ENCODE measurements around the gene PRICKLE1.
"Not testable (repeated sequence)": the region's sequence is repeated elsewhere in the genome, so short reads cannot be mapped to it uniquely, and the experiment has no call there.

The PRICKLE1 gene

GRCh38 chr12:42552822-42553221 lies 36.7 kb downstream of the PRICKLE1 start:
- DNase-seq = no peak

DNA sequence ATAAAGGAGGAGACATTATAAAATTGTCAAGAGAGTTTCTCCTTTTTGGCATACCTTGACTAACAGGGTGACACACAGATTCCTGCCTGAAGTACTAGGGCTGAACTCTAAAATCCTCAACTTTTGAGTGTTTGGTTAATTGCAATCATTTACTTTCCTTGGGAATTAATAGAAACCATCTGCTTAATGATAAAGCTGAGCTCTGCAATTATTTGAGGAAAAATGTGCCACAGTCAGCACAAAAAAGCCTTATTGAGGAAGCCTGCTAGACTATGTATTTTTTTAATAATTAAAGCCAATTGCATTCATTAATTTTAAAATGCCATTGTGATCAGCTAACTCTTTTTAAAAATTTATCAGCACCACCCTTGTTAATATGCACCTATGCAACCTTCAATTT lies 38.7 kb downstream of the PRICKLE1 start:
- DNase-seq = no peak

DNA sequence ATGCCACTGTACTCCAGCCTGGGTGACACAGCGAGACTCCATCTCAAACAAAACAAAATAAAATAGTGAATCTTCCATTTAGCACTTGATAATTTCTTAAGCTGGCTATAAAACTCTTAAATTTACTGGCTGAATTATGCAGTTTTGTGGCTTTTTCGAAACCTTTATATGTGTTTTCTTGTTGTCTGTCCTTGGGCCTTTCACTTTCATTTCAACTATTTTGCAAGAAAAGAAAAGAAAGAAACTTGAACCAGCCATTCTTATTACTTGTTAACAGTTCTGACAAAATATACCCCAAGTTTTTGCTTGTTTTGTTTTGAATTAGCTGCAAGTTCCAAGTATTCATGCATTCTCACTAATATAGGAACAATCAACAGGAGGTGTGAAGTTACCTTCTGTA lies 42.8 kb downstream of the PRICKLE1 start:
- DNase-seq = no peak

DNA sequence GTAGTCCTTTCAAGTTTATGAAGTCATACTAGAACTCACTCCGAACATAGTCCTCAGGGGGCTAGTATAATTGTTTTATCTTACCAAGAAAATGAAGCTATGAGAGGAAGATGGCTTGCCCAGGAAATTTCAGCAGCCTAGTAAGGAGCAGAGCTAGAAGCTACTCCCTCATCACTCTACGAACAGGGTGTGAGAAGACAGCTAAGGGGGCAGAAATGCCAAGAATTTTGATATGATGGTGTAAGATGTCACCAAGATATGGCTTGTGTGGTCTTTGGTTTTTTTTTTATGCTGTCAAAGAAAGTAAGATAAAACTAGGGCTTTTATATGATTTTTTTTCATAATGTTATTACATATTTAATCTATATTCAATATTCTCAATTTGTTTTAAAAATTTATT lies 47.6 kb downstream of the PRICKLE1 start:
- no peak for DNase-seq

- not testable (repeated sequence) for DNase-seq
Measured at GRCh38 chr12:42541308-42541707, 48.2 kb downstream of the PRICKLE1 start.

GRCh38 chr12:42539696-42540095 lies 49.9 kb downstream of the PRICKLE1 start:
- DNase-seq = no peak

GRCh38 chr12:42538203-42538602 lies 51.3 kb downstream of the PRICKLE1 start:
- DNase-seq = no peak

DNA sequence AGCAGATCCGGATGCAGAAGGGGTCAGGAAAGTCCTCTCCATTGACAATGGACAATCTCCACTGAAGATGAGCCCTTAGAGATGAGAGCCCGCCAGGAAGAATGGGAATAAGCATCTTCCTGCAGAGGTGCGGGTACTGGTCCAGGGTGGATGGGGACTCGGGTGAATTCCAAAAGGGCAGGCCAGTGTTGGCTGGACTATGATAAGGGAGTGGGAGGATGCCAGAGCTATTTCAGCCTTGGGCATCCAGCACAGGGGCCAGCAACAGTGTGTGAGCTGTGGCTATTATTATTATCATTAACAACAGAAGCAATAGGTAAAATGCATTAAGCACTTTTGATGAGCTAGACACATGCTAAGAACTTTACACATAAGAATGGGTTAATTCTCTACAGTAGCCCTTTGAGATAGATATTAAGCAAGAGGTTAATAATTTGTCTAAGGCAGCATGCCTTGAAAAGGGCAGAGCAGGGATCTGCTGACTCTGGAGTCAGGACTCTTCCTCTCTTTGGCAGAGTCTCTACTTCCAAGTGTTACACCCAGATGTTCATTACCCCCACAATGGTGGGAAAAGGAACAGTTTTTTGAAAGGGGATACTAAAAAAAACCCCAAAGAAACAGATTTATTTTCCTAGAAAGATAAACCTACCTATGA lies 55.2 kb downstream of the PRICKLE1 start:
- no peak for DNase-seq

GRCh38 chr12:42530284-42530683 lies 59.3 kb downstream of the PRICKLE1 start:
- no peak for DNase-seq

DNA sequence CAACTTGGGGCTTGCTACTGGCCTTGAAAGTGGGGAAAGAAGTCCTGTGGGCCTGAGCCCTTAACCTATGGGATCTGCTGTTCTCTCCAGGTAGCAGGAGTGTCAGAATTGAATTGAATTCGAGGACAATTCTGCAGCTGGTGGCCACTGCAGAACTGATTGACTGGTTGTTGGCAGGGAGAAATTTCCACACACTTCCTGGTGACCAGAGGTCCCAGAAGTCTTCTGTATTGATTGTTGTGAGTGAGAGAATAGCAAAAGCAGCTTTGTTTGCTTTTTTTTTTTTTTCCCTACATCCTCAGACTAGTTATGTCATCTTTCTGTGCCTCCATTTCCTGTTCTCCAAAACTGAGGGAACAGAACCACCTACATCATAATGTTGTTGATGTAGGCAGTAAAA lies 64.1 kb downstream of the PRICKLE1 start:
- DNase-seq = no peak

- DNase-seq = no peak
Measured at GRCh38 chr12:42524716-42525115, 64.8 kb downstream of the PRICKLE1 start.

GRCh38 chr12:42516573-42516972 lies 73.0 kb downstream of the PRICKLE1 start:
- no peak for DNase-seq

DNA sequence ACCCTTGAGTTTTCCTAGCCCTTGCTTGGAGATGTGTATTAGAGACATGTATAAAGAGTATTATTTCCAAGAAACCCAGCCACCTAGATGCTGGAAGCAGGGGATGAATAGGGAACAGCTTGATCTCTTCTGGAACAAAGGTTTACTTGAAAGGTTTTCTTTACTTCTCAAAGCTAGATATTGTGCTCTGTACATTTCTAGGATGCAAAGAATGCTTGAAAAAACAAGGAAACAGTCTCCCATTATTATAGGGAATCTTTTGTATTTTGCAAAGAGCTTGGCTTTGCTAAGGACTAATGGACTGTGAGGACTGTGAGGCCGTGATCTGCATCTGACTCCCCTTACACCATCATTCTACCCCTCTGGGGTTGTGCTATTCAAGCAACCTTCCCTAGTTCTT lies 77.9 kb downstream of the PRICKLE1 start:
- DNase-seq = no peak

DNA sequence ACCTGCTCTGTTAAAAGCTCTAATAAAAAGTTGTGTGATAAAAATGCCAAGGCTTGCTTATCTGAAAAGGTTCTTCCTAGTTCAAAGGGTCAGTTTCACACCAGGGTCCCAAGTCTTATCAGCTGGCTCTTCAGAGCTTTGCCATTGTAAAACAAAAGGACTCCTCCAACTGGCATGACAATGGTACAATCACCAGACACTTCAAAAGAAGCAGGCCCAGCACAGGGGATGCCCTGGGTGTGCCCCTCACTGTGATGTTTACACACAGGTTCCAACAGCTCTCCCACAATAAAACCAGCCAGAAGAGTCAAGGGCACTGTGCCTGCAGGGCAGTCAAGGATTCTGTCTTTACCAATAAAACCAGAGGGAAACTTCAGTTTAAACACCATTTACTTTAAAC lies 78.7 kb downstream of the PRICKLE1 start:
- DNase-seq = no peak

DNA sequence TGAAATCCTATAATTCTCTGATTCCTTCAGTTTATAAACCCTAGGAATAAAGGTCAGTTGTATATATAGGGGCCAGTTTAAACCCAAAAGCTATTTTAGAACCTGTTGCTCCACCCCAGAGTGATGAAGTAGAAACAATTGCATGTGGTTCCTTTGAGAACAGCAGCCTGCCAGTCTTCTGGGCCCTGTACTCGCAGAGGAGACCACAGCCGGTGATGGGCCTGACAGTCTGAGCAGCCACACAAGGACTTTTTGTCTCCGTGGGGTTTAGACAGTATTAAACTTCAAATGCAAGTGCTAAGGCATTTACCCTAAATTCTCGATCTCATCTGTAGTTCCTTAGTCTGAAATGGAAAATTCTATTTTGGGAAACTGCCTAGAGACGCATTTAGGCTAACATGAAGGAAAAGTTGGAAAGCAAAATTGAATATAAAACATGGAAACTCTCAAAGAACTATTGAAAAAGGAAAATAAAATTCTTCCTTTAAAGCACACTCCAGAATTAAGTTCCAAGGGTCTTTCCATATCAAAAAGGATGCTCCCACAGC lies 80.6 kb downstream of the PRICKLE1 start:
- DNase-seq = no peak

GRCh38 chr12:42507565-42507964 lies 82.0 kb downstream of the PRICKLE1 start:
- DNase-seq = no peak

DNA sequence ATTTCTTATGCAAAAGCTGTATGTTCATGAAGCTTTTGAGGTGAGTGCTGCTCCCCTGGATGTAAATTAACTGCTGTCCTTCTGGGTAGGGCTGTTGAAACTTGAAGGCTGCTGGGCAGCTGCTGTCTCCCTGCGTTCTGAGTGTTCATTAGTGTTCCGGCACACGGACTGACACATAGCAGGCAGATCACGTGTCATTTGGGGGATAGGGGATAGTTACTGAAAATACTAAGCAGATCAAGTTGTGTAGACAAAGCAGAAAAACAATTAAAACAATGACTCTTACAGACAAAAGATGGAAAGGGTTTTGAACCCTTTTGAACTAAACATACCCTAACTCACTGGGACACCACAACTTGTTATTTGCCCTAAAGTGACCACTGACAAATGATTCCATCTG lies 82.5 kb downstream of the PRICKLE1 start:
- DNase-seq = no peak

GRCh38 chr12:42504049-42504448 lies 85.5 kb downstream of the PRICKLE1 start:
- DNase-seq = no peak

- no peak for DNase-seq
Measured at GRCh38 chr12:42502682-42503081, 86.9 kb downstream of the PRICKLE1 start.

DNA sequence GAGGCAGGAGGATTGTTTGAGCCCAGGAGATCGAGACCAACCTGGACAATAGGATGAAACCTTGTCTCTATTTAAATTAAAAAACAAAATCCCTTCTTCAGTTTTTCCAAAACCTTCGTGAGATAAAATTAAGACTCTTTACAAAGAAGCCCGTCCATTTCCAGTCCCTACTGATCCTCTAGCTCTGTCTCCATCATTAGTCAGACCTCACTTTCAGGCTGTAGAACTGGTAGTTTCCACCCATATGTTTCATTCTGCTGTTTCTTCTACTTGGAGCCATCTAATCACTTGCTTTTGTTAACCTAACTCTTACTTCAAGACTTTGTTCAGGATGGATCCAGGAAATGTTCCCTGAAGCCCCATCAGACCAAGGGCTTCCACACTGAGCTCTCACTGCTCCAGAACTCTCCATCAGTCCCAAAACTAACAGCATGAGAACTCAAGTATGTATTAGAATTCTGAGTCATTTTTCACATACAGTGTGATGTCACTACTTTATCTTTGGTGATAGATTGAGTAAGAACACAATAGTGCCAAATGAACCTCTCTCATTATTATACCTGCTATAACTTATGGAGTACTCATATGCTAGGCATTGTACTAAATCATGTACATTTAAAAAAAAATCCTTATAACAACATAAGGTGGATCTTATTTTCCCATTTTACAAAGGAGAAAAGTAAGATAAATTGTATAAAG lies 90.8 kb downstream of the PRICKLE1 start:
- no peak for DNase-seq

DNA sequence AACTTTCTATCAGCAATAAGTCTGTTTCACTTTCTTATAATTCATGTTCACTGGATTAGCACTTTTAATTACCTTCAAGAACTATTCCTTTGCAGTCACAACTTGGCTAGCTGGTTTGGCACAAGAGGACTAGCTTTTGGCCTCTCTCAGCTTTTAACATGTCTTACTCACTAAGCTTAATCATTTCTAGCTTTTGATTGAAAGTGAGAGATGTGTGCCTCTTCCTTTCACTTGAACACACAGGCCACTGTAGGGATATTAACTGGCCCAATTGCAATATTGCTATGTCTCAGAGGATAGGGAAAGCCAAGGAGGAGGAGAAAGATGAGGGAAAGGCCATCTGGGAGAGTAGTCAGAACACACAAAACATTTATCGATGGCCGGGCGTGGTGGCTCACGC lies 92.7 kb downstream of the PRICKLE1 start:
- DNase-seq = no peak

DNA sequence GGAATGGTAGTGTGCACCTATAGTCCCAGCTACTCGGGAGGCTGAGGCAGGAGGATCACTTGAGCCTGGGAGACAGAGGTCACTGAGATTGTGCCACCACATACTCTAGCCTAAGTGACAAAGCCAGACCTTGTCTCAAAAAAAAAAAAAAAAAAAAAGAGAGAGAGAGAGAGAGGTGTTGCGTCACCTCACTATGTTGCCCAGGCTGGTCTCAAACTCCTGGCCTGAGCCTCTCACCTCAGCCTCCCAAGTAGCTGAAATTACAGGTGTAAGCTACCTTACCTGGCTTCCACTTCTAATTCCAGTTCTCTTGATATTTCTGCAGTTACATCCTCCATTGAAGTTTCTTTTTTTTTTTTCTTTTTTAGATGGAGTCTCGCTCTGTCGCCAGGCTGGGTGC lies 94.3 kb downstream of the PRICKLE1 start:
- DNase-seq = no peak

- no peak for DNase-seq
Measured at GRCh38 chr12:42492267-42492666, 97.3 kb downstream of the PRICKLE1 start.

DNA sequence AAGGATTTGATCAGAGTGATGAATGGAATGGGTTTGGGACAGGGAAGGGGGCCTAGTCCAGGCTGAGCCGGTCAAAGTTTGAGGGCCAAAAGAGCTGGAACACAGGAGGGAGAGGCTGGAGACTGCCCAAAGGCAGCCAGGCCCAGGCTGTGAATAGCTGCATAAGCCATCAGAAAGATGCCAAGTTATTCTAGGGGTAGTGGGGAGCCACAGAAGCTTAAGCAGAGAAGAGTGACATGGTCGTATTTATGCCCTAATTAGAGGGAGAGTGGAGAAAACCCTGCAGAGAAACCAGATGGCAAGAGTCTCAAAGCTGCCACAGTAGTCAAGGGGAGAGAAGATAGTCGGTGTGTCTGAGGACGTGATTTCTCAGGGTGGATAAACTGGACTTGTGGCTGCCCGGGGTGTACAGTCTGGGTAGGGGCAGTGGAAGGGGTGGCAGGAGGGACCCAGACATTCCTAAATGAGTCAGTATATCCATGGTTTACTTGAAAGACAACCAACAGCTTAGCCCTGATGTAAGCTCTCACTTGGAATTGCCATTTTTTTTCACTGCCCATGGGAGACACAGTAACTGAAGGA lies 99.2 kb downstream of the PRICKLE1 start:
- no peak for DNase-seq
